HG03135 (cell line): ENCODE data around the gene LNPEP.
"Not testable (repeated sequence)": the region's sequence is repeated elsewhere in the genome, so short reads cannot be mapped to it uniquely, and the experiment has no call there.

Source experiments
- ATAC-seq: cut with Tn5 transposase; IDR thresholded peaks from one replicate; pipeline ENCODE4 v1.9.1; 2021; ENCODE audit warnings: mild to moderate bottlenecking, moderate library complexity; ENCODE audit not compliant: unreplicated experiment

LNPEP gene

DNA sequence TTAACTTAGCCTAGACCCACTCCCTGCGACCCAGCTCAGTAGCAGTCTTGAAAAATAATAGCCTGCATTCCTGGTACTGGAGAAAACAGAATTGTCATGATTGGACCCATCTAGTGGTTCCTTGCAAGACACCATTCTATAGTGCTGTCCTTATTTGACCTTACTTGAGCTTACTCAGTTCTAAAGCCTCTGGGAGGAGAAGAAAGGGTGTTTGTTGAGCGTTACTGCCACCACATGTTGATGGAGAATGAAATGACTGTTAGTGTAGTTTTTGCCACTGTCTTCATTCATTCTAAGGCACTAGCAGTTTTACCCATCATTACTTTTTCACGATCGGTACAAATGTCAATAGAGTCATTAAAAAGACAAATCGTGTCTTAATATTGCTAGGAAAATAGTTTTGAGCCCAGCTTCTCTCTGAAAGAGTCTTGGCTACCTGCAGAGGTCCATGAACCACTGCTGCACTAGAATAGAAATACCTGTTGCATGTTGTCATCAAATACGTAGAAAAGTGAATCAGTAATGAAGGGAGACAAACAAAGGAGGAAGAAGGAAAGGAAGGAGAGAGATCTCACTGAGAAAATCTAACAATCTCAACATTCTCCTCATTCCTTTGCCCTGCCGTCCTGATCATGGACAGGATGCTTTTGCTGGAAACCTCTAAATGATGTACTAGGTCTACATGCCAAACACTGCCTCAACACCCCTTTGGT lies 110.5 kb downstream of the LNPEP start:
- ATAC-seq: no peak

DNA sequence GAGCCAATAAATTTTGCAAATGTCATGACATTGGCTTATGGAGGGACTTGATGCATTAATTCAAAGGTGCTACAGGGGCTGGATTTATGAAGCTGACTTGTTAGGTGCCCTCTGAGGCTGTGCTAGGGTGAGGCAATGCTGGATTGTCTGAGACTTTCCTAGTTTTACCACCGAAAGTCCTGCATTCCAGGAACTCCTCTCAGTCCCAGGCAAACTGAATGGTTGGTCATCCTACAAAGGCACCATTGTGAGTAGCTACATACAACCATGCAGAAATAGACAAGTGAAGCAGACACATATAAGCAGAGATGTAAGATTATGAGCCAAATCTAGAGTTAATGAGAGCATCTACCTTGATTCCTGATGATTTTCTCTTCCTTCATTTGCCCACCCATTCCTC lies 111.2 kb downstream of the LNPEP start:
- no peak for ATAC-seq

DNA sequence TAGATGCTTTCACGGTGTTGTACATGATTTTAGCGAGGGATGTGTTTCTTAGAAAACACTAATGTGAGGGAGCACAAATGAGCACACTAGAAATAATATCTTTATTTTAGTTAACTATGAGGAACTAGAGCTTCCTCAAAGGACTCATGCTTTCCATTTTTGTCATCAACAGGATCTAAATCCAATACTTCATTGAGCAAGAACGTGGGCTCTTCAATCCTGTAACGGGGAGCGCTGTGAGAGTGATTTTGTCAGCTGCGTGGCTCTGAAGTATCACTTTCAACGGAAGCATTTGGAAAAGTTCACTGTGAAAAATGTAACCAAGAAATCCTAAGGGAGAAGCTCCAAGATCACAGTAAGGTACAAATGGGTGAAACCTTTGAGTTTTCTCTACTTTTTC lies 113.3 kb downstream of the LNPEP start:
- no peak for ATAC-seq

DNA sequence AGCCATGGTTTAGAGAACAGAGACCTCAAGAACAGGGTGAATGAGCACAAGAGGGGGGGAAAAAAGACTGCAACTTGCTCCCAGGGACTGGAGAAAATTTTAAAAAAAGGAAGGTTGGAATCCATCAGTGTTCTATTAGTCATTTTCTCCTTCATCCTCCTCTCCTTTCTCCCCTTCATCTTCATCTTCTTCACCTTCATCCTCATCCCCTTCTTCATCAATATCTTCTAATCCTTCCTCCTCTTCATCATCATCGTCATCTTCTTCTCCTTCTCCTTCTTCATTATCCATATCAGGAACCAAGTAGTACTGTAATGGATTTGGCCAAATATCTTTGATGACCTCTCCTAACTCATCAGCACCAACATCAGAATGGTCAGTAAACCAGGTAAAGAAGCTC lies 120.4 kb downstream of the LNPEP start:
- ATAC-seq: no peak

DNA sequence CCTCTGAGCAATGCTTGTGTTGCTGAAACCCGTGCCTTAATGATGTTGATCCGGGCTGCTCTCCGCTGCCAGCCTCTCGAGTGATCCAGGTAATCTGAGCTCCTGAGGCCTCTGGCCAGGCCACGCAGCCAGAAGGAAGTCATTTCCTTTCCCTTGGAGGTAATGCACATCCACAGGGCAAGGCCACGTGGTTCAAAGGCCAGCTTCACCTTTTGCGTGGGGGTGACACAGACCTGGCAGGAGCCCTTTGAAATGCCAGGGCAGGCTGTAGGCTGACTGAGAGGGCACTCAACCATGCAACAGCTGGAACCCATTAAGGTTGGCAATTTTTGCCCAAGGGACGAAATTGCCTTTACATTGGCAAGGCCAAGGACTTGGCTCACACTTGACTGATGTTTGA lies 126.2 kb downstream of the LNPEP start:
- ATAC-seq: no peak

DNA sequence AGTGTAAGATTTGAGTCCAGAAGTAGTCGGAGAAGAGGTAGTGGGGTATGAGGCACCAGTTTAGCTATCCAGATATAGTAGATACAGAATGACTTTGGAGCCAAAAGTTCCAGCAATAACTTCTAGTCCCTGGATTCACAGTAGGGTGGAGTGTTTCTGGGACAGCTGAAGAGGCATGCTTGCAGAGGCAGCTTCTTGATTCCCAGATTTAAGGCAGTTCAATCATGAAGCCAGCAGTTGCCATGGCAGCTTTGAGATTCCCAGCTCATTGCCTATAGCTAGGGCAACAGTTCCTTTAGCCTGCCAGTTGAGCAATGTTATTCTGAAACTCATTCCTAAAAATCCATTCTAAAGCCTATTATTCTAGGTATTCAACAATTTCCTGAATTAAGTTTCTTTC lies 127.4 kb downstream of the LNPEP start:
- no peak for ATAC-seq

DNA sequence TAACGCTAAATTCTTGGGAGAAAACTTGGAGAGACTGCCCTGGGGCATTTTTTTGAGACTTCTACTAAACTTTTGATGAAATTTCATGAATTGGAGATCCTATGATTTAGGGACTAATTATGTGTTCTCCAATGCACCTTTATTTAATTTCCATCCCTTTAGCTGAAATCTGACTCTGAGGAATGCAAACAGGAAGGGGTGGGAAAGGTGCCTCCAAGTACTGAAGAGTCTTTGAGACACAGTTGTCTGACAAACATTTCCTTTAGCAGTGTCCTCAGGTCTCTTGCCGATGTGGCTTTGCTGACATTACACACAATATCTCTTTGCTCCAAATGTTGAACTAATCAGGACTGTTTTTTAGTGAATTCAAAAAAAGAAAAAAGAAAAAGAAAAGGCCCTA lies 129.6 kb downstream of the LNPEP start:
- ATAC-seq: no peak

DNA sequence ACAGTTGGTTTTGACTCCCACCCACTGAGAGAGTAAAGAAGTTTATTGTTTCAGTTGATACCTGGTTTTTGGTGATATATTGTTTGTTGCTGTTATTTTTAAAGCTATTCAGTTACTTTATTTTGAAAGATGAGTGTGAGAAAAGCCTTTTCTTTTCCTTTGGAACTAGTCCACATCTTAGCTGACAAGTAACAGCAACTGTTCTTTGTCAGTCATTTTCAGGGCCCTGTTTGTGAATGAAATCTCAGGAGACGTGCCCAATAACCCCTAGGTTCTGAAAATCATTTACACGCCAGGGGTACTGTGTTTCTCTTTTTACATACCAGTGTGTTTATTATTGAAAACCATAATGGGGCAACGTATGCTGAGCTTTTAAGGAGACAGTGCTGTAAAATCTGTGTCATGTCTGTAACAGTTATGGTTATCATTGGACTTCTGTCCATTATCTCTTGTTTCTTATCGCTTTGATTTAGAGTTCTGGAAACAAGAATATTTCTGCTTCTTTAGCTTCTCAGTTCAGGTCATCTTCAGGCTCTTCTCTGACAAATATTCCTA lies 131.5 kb downstream of the LNPEP start:
- ATAC-seq: no peak

DNA sequence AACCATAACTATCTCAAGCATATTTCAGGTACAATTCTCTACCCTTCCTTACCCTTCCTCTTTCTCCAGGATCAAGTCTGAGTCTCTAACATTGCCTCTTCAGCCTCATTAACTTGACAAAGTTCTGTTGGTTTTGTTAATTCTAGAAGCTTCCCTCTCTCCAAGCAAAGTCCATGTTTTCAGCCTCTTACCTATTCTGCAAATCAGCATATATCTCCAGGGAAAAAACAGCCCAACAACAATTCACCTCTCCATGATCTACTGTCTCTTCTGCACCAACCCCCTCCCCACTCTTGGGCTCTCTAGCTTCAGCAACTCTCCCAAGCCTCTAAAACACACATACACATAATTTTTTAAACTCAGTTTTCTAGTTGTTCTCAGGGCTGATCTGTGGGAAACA lies 134.4 kb downstream of the LNPEP start:
- ATAC-seq: no peak

DNA sequence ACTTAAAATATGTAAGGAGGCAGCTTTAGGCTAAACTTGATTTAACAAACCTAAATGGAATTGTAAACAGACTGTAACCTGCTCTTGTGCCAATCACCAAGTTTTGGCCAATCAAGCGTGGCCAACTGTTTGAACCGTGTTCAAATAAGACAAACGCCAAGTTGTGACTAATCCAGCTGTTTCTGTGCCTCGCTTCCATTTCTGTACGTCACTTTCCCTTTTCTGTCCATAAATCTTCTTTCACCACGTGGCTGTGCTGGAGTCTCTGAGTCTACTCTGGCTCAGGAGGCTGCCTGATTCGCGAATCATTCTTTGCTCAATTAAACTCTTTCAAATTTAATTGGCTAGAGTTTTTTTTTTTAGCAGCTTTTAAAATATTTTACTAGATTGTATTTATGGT lies 135.2 kb downstream of the LNPEP start:
- ATAC-seq: no peak

DNA sequence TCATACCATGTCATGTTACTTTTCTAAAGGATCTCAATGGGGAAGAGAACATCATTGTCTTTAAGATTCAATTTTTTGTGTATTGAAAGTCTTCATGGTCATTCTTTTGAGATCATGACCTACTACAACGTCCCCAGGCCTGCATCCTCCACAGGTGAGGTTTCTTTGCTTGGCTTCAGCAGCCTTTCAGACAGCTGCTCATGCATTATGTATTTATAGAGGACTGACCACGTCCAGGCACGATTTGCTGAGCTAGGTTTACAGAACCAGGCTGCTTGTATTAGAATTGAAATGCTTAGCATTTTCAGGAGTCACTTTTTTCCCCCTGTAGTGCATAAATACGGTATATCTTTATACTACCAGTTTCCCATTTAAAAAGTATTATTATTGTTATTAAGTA lies 136.1 kb downstream of the LNPEP start:
- no peak for ATAC-seq

DNA sequence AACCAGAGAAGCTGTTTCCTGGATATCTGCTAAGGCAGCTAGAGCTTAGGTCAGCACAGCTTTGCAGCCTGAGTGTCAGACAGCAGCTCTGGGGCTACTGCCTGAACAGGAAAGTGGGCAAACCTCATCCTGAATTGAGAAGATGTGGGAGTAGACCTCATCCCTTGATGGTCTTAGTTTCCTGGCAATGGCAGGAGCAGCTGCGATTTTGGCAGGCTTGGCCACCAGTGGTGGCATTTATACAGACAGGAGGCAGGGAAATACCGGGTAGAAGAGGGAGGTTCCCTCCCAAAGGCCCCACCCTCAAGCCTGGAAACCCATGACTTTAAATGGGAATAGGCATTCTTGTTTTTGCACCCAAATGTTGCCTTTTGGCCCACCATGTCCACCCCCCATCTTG lies 136.8 kb downstream of the LNPEP start:
- no peak for ATAC-seq

DNA sequence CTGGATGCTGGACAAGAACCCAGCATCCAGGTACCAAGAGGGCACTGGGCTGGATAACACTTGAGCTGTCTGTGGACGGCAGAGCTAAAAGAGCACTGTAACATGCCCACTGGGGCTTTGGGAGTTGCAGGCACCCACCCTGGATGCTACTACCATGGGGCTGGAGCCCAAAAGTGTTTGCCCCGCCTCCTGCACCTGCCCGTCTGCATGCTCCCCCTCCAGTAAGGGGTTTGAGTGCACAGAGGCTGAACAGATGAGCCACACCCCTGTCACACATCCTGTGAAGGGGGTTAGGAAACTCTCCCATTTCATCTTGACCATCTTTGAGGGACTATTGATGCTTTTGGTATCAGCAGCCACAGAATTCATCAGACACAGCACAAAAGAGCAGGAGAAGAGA lies 137.5 kb downstream of the LNPEP start:
- no peak for ATAC-seq

DNA sequence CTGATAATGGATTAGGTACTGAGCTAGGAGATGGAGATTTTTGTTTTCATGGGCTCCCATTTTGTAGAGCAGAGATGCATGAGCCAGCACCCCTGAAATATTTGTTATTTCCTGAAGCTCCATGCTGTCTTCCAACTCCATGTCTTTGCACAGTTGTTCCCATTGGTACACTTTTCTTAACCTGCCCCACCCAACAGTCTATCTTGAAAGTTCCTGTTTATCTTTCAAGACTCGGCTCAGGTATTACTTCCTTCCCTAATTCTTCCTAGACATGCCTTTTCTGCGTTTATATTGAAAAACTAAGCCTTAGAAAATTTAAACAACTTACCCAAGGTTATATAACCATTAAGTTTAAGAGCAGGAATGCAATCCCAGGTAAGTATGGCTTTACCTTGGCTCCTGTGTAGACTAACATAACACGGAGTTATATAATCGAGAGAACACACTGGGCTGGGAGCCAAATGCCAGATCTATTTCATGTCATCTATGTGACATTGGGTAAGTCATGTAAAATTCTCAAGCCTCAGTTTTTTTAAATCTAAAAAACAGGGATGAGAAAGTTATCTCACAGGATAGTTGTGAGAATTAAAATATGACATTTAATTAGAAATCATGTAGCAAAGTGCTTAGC lies 139.1 kb downstream of the LNPEP start:
- ATAC-seq: no peak

DNA sequence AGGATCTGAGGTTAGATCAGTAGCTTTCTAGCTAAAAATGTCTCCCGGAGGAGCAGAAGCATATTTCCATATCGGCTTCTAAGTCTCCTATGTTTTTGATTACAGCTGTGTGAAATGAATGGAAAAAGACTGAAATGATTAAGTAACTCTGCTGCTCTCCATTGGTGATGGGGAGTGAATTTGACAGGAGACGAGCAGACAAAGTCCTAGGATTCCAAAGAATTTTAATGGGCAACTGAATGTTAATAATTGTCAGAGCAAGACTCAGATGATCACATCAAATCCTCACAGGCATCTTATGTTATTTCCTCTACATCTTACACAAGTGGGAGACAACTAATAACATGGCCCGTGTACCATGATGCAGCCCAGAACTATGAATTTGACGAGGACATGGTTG lies 139.8 kb downstream of the LNPEP start:
- ATAC-seq: no peak

DNA sequence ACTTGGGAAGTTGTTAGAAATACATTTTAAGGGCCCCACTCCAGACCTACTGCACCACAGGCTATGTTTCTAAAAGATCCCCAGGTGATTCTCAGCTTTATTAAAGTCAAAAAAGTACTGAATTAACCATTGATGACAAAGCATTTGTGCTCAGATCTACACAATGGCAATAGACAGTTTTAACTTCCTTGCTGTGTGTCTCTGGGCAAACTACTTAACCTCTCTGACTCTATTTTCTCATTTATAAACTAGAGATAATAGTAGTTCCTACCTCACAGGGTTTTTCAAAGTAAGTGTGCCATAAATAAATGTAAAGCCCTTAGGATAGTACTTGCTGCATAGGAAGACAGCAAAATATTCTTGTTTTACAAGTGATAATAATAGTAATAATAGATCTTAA lies 140.2 kb downstream of the LNPEP start:
- ATAC-seq: no peak

DNA sequence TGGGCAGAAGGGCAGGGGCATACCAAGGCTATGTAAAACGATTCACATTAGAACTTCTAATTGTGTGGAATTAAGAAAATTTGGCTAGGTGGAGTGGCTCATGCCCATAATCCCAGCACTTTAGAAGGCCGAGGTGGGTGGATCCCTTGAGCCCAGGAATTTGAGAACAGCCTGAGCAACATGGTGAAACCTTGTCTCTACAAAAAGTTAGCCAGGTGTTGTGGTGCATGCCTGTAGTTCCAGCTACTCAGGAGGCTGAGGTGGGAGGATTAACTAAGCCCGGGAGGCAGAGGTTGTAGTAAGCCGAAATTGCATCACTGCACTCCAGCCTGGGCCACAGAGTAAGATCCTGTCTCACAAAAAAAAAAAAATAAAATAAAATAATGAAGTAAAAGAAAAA lies 141.4 kb downstream of the LNPEP start:
- ATAC-seq: no peak

DNA sequence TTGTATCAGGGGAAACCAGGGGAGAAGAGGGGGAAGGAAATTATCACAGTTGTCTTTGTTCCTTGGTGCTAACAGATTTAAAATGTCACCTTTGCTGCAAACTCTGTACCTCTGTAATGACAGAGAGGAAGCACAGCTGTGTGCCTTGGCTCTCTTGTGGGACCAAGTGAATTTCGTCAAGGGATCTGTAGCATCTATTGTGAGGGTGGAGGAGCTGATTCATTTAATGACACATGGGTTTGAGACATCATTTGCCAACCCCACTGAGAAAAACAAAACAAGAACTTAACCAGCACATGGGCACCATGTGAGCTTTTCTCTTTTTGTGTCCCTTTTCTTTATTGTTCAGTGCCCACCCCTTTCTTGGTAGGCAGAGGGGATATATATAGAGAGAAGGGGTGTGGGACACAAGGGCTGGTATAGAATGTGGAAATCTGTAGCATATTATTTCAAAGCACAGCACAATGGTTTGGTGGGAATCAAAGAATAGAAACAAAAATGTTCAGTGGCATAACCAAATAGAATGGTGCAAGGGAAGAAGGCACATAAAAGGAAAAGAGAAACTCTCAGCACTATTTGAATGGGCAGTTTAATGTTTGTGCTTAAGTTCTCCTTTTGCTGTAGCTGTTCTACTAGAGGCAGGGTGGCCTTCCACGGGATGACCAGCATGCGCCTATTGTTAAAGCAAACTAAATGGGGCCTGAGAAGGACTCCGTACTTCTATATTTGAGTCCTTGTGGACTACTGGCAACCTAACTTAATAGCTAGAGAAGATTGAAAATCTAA lies 143.3 kb downstream of the LNPEP start:
- no peak for ATAC-seq

DNA sequence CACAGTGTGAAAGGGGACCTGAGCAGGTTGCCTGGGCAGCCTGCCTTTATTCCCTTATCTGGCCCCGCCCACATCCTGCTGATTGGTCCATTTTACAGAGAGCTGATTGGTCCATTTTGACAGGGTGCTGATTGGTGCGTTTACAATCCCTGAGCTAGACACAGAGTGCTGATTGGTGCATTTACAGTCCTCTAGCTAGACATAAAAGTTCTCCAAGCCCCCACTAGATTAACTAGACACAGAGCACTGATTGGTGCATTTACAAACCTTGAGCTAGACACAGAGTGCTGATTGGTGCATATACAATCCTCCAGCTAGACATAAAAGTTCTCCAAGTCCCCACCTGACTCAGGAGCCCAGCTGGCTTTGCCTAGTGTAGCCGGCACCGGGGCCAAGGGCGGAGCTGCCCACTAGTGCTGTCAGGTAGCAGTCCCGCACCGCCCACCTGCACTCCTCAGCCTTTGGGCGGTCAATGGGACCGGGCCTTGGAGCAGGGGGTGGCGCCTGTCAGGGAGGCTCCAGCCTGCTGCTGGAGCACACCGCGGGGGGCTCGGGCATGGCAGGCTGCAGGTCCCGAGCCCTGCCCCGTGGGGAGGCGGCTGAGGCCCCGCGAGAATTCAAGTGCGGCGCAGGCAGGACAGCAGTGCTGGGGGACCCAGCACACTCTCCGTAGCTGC lies 149.0 kb downstream of the LNPEP start:
- ATAC-seq: not testable (repeated sequence)

DNA sequence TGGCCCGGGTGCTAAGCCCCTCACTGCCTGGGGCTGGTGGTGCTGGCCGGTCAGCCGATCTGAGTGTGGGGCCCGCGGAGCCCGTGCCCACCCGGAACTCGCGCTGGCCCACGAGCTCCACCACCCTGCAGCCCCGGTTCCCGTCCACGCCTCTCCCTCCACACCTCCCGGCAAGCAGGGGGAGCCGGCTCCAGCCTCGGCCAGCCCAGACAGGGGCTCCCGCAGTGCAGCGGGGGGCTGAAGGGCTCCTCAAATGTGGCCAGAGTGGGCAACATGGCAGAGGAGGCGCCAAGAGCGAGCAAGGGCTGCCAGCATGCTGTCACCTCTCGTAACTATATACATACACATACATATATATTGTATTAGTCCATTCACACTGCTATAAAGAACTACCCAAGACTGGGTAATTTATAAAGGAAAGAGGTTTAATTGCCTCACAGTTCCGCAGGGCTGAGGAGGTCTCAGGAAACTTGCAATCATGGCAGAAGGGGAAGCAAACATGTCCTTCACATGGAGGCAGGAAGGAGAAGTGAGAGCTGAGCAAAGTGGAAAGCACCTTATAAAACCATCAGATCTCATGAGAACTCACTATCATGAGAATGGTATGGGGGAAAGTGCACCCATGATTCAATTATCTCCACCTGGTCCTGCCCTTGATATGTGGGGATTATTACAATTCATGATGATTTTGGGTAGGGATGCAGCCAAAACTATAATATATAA lies 149.7 kb downstream of the LNPEP start:
- ATAC-seq: no peak
